Skeletal muscle tissue (tissue), 4 donors: Measurements from ENCODE around the gene ECI1. TPM values are rescaled to one million over a fixed set of nuclear protein-coding genes. Genes with fewer than 3 reads are reported as not detected.

Experiments used
- H3K27ac ChIP-seq: one replicate; pipeline ENCODE4 v1.7.0; 2013; ENCODE audit warnings: mild to moderate bottlenecking, low read depth, low read length, inconsistent platforms
- H3K27me3 ChIP-seq, 3 donors: one replicate each; pipeline ENCODE4 v1.7.0; 2013; ENCODE audit warnings: low read length in 3 of 3; ENCODE audit not compliant: control insufficient read depth in 3 of 3, insufficient read depth in 3 of 3
- H3K36me3 ChIP-seq, 3 donors: one replicate each; pipeline ENCODE4 v1.7.0; 2013; ENCODE audit warnings: low read length in 3 of 3; ENCODE audit not compliant: control insufficient read depth in 3 of 3, insufficient read depth in 3 of 3
- H3K4me1 ChIP-seq, 3 donors: one replicate each; pipeline ENCODE4 v1.7.0; 2013; ENCODE audit warnings: low read length in 3 of 3, mild to moderate bottlenecking in 3 of 3; ENCODE audit not compliant: control insufficient read depth in 3 of 3, insufficient read depth in 3 of 3
- H3K4me3 ChIP-seq, 3 donors: one replicate each; pipeline ENCODE4 v1.7.0; 2013; ENCODE audit warnings: low read length in 3 of 3
- H3K9ac ChIP-seq, 3 donors: one replicate each; pipeline ENCODE4 v1.7.0; 2013; ENCODE audit warnings: low read length in 3 of 3, mild to moderate bottlenecking in 3 of 3, moderate library complexity in 2 of 3, low read depth in 1 of 3
- H3K9me3 ChIP-seq, 3 donors: one replicate each; pipeline ENCODE4 v1.7.0; 2013; ENCODE audit warnings: low read length in 3 of 3; ENCODE audit not compliant: control insufficient read depth in 3 of 3
- total RNA-seq: library from RNA; depleted of rRNA; stranded (reverse); fragments of >200 nt; gene quantifications from one replicate; pipeline ENCODE4 v1.2.3, GENCODE V29; 2014
- donor health status: Osteomylitis.

ECI1 gene
- total RNA-seq, 1 donor from 2014 or later, result 42.3 TPM

- H3K27me3 ChIP-seq, result no peaks in the 10 kb centered on the region
- no peaks in the 10 kb centered on the region for H3K9me3 ChIP-seq
- H3K36me3 ChIP-seq, result peaks cover 5 to 11% (median 7%) of the 10 kb centered on the region in 3 donors
- H3K4me1 ChIP-seq, result peaks cover 39 to 50% (median 45%) of the 10 kb centered on the region in 3 donors
- peak overlapping the region; percentile 77 for H3K27ac ChIP-seq
- peak overlapping the region; percentile 73 to 98 (median 92) for H3K9ac ChIP-seq
- peak overlapping the region; percentile 86 to 91 (median 87) for H3K4me3 ChIP-seq
Measured at GRCh38 chr16:2213817-2214718, 37.3 kb downstream of the ECI1 start.

GRCh38 chr16:2212362-2213324, 38.7 kb downstream of the ECI1 start:
- Histone ChIP-seq H3K4me1 (peaks cover 40 to 57% (median 50%) of the 10 kb centered on the region in 3 donors), H3K27me3 (no peaks in the 10 kb centered on the region), H3K9me3 (no peaks in the 10 kb centered on the region), H3K4me3 (peak overlapping the region; percentile 86 to 91 (median 87)), H3K36me3 (peaks cover 19 to 24% (median 19%) of the 10 kb centered on the region in 3 donors), H3K27ac (peak overlapping the region; percentile 77), H3K9ac (peak overlapping the region; percentile 73 to 98 (median 92))

- Histone ChIP-seq H3K9me3 (no peaks in the 10 kb centered on the region), H3K4me3 (peak overlapping the region; percentile 45 to 54 (median 48)), H3K9ac (peak overlapping the region; percentile 38 to 98 (median 82)), H3K27me3 (no peaks in the 10 kb centered on the region), H3K36me3 (peaks cover 25 to 31% (median 26%) of the 10 kb centered on the region in 3 donors), H3K4me1 (peaks cover 47 to 64% (median 51%) of the 10 kb centered on the region in 3 donors), H3K27ac (peak overlapping the region; percentile 75)
Measured at GRCh38 chr16:2211923-2212347, 39.5 kb downstream of the ECI1 start.

- H3K36me3 ChIP-seq, result peaks cover 27 to 35% (median 28%) of the 10 kb centered on the region in 3 donors
- peak within 1 kb of the TSS; percentile 75 for H3K27ac ChIP-seq
- peak within 1 kb of the TSS; percentile 23 to 98 (median 82) for H3K9ac ChIP-seq
- peak within 1 kb of the TSS in 2 of 3 donors; percentile 45 to 48 for H3K4me3 ChIP-seq
- H3K4me1 ChIP-seq, result peaks cover 58 to 74% (median 63%) of the 10 kb centered on the region in 3 donors
- H3K9me3 ChIP-seq, result no peaks in the 10 kb centered on the region
- H3K27me3 ChIP-seq, result no peaks in the 10 kb centered on the region
Measured at GRCh38 chr16:2210386-2211365, 40.7 kb downstream of the ECI1 start, which contains the start of gene BRICD5. TSS of gene BRICD5 (minus strand) at chr16:2210863. CDS start at chr16:2210833, 30 bp downstream.

- Histone ChIP-seq H3K4me3 (no peak overlapping the region), H3K36me3 (peaks cover 27 to 35% (median 28%) of the 10 kb centered on the region in 3 donors), H3K27ac (no peak overlapping the region), H3K9ac (peak overlapping the region in 1 of 3 donors; percentile 98), H3K4me1 (peaks cover 58 to 75% (median 64%) of the 10 kb centered on the region in 3 donors), H3K9me3 (no peaks in the 10 kb centered on the region), H3K27me3 (no peaks in the 10 kb centered on the region)
Measured at GRCh38 chr16:2210009-2210332, 41.4 kb downstream of the ECI1 start.

- no peak overlapping the region for H3K4me3 ChIP-seq
- no peak overlapping the region for H3K27ac ChIP-seq
- peaks cover 63 to 80% (median 69%) of the 10 kb centered on the region in 3 donors for H3K4me1 ChIP-seq
Measured at GRCh38 chr16:2209258-2210008, 42.0 kb downstream of the ECI1 start.

GRCh38 chr16:2208772-2209171, 42.6 kb downstream of the ECI1 start:
- peaks cover 63 to 77% (median 69%) of the 10 kb centered on the region in 3 donors for H3K4me1 ChIP-seq
- no peak overlapping the region for H3K27ac ChIP-seq
- H3K9ac ChIP-seq, result peak overlapping the region in 1 of 3 donors; percentile 25
- no peaks in the 10 kb centered on the region for H3K27me3 ChIP-seq
- H3K9me3 ChIP-seq, result no peaks in the 10 kb centered on the region
- H3K36me3 ChIP-seq, result peaks cover 27 to 35% (median 28%) of the 10 kb centered on the region in 3 donors
- no peak overlapping the region for H3K4me3 ChIP-seq

More at GRCh38 chr16:2209258-2210008, 42.0 kb downstream of the ECI1 start:
- H3K9me3 ChIP-seq, result no peaks in the 10 kb centered on the region
- H3K36me3 ChIP-seq, result peaks cover 27 to 35% (median 28%) of the 10 kb centered on the region in 3 donors
- H3K9ac ChIP-seq, result peak overlapping the region in 1 of 3 donors; percentile 98
- H3K27me3 ChIP-seq, result no peaks in the 10 kb centered on the region

GRCh38 chr16:2208308-2208707, 43.1 kb downstream of the ECI1 start:
- no peaks in the 10 kb centered on the region for H3K9me3 ChIP-seq
- H3K4me3 ChIP-seq, result no peak overlapping the region
- peaks cover 27 to 35% (median 28%) of the 10 kb centered on the region in 3 donors for H3K36me3 ChIP-seq
- no peaks in the 10 kb centered on the region for H3K27me3 ChIP-seq
- peaks cover 58 to 72% (median 64%) of the 10 kb centered on the region in 3 donors for H3K4me1 ChIP-seq
- no peak overlapping the region for H3K27ac ChIP-seq
- H3K9ac ChIP-seq, result no peak overlapping the region
